Central memory CD8-positive, alpha-beta T cell (primary cell): ENCODE data around the gene LKAAEAR1.

Source experiments
- ATAC-seq: fragments of 150-1000 bp; cut with Tn5 transposase; replicated peaks from 2 replicates; pipeline ENCODE4 v1.10.0; 2022; ENCODE audit warnings: mild to moderate bottlenecking, moderate FRiP score, moderate number of reproducible peaks; ENCODE audit not compliant: poor library complexity, severe bottlenecking; ENCODE audit errors: extremely low read depth
- DNase-seq, 2 donors: peaks; one replicate each; pipeline ENCODE4 v3.0.0; 2021; ENCODE audit warnings: low spot score in 2 of 2
- H3K27ac Mint-ChIP-seq: one replicate; pipeline ENCODE4 v1.8.0; 2022; ENCODE audit warnings: low read depth, mild to moderate bottlenecking, moderate library complexity, mixed read lengths
- H3K27me3 Mint-ChIP-seq: one replicate; pipeline ENCODE4 v1.8.0; 2022; ENCODE audit warnings: mixed read lengths
- H3K36me3 Mint-ChIP-seq: one replicate; pipeline ENCODE4 v1.8.0; 2022; ENCODE audit warnings: mild to moderate bottlenecking, moderate library complexity, mixed read lengths; ENCODE audit not compliant: insufficient read depth
- H3K4me1 Mint-ChIP-seq: one replicate; pipeline ENCODE4 v1.8.0; 2022; ENCODE audit warnings: mixed read lengths
- H3K4me3 Mint-ChIP-seq: one replicate; pipeline ENCODE4 v1.8.0; 2022; ENCODE audit warnings: mild to moderate bottlenecking, moderate library complexity, mixed read lengths
- H3K9me3 Mint-ChIP-seq: one replicate; pipeline ENCODE4 v1.8.0; 2022; ENCODE audit warnings: mixed read lengths

The LKAAEAR1 gene

GRCh38 chr20:64058536-64058935 lies 25.7 kb downstream of the LKAAEAR1 start:
- H3K4me1 Mint-ChIP-seq, result peaks cover 15% of the 10 kb centered on the region
- ATAC-seq (no peak), DNase-seq (no peak)
- peaks cover 5% of the 10 kb centered on the region for H3K27me3 Mint-ChIP-seq
- peaks cover 5% of the 10 kb centered on the region for H3K36me3 Mint-ChIP-seq
- H3K4me3 Mint-ChIP-seq, result no peak overlapping the region
- no peaks in the 10 kb centered on the region for H3K9me3 Mint-ChIP-seq
- no peak overlapping the region for H3K27ac Mint-ChIP-seq

GRCh38 chr20:64057628-64058498 lies 26.3 kb downstream of the LKAAEAR1 start:
- Mint-ChIP-seq H3K9me3 (no peaks in the 10 kb centered on the region), H3K4me3 (peak overlapping the region; percentile 40)

GRCh38 chr20:64056889-64057627 lies 27.1 kb downstream of the LKAAEAR1 start:
- Mint-ChIP-seq H3K27ac (no peak overlapping the region), H3K27me3 (peaks cover 15% of the 10 kb centered on the region), H3K9me3 (no peaks in the 10 kb centered on the region), H3K4me1 (peaks cover 15% of the 10 kb centered on the region), H3K36me3 (peaks cover 1% of the 10 kb centered on the region), H3K4me3 (peak overlapping the region; percentile 40)
- ATAC-seq (peak; percentile 24), DNase-seq (no peak)

More at GRCh38 chr20:64057628-64058498, 26.3 kb downstream of the LKAAEAR1 start:
- H3K4me1 Mint-ChIP-seq, result peaks cover 15% of the 10 kb centered on the region
- H3K36me3 Mint-ChIP-seq, result peaks cover 4% of the 10 kb centered on the region
- DNase-seq (peak; percentile 53 to 69), ATAC-seq (peak; percentile 83)
- no peak overlapping the region for H3K27ac Mint-ChIP-seq
- peaks cover 12% of the 10 kb centered on the region for H3K27me3 Mint-ChIP-seq

GRCh38 chr20:64056639-64056888 lies 27.6 kb downstream of the LKAAEAR1 start:
- Mint-ChIP-seq H3K36me3 (peaks cover 1% of the 10 kb centered on the region), H3K9me3 (no peaks in the 10 kb centered on the region), H3K4me3 (no peak overlapping the region), H3K27ac (no peak overlapping the region), H3K27me3 (peaks cover 15% of the 10 kb centered on the region), H3K4me1 (peaks cover 15% of the 10 kb centered on the region)
- no peak for DNase-seq
- ATAC-seq, result no peak

GRCh38 chr20:64055893-64056638 lies 28.1 kb downstream of the LKAAEAR1 start:
- H3K4me1 Mint-ChIP-seq, result peaks cover 15% of the 10 kb centered on the region
- no peak overlapping the region for H3K27ac Mint-ChIP-seq
- no peaks in the 10 kb centered on the region for H3K9me3 Mint-ChIP-seq
- DNase-seq, result no peak
- peaks cover 15% of the 10 kb centered on the region for H3K27me3 Mint-ChIP-seq
- ATAC-seq, result no peak
- H3K4me3 Mint-ChIP-seq, result no peak overlapping the region
- peaks cover 1% of the 10 kb centered on the region for H3K36me3 Mint-ChIP-seq

- no peak for ATAC-seq
- DNase-seq, result no peak
- no peaks in the 10 kb centered on the region for H3K9me3 Mint-ChIP-seq
- H3K4me1 Mint-ChIP-seq, result peaks cover 15% of the 10 kb centered on the region
- peaks cover 15% of the 10 kb centered on the region for H3K27me3 Mint-ChIP-seq
- H3K4me3 Mint-ChIP-seq, result no peak overlapping the region
- H3K36me3 Mint-ChIP-seq, result peaks cover 1% of the 10 kb centered on the region
- H3K27ac Mint-ChIP-seq, result peak overlapping the region; percentile 67
These were observed 28.8 kb downstream of the LKAAEAR1 start for GRCh38 chr20:64055396-64055892.

GRCh38 chr20:64053841-64054661 lies 30.1 kb downstream of the LKAAEAR1 start:
- no peaks in the 10 kb centered on the region for H3K9me3 Mint-ChIP-seq
- H3K4me1 Mint-ChIP-seq, result peaks cover 10% of the 10 kb centered on the region
- H3K36me3 Mint-ChIP-seq, result peaks cover 1% of the 10 kb centered on the region
- no peak for ATAC-seq
- H3K4me3 Mint-ChIP-seq, result no peak overlapping the region
- DNase-seq, result no peak
- H3K27ac Mint-ChIP-seq, result no peak overlapping the region
- H3K27me3 Mint-ChIP-seq, result peaks cover 15% of the 10 kb centered on the region

GRCh38 chr20:64052987-64053840 lies 31.0 kb downstream of the LKAAEAR1 start:
- DNase-seq (no peak), ATAC-seq (no peak)
- Mint-ChIP-seq H3K36me3 (peaks cover 1% of the 10 kb centered on the region), H3K27ac (no peak overlapping the region), H3K4me1 (peaks cover 6% of the 10 kb centered on the region), H3K4me3 (no peak overlapping the region), H3K9me3 (no peaks in the 10 kb centered on the region), H3K27me3 (peaks cover 15% of the 10 kb centered on the region)

GRCh38 chr20:64052326-64052722 lies 31.9 kb downstream of the LKAAEAR1 start:
- H3K4me1 Mint-ChIP-seq, result peaks cover 4% of the 10 kb centered on the region
- DNase-seq (no peak), ATAC-seq (no peak)
- H3K9me3 Mint-ChIP-seq, result no peaks in the 10 kb centered on the region
- H3K36me3 Mint-ChIP-seq, result peaks cover 1% of the 10 kb centered on the region
- peaks cover 17% of the 10 kb centered on the region for H3K27me3 Mint-ChIP-seq
- H3K27ac Mint-ChIP-seq, result no peak overlapping the region
- H3K4me3 Mint-ChIP-seq, result no peak overlapping the region

- Mint-ChIP-seq H3K27me3 (peaks cover 23% of the 10 kb centered on the region), H3K27ac (no peak overlapping the region)
These were observed 32.5 kb downstream of the LKAAEAR1 start for GRCh38 chr20:64051561-64052325.

GRCh38 chr20:64051033-64051452 lies 33.2 kb downstream of the LKAAEAR1 start:
- DNase-seq (no peak), ATAC-seq (no peak)
- Mint-ChIP-seq H3K27ac (no peak overlapping the region), H3K36me3 (peaks cover 4% of the 10 kb centered on the region), H3K9me3 (no peaks in the 10 kb centered on the region), H3K4me1 (peaks cover 6% of the 10 kb centered on the region), H3K27me3 (peaks cover 30% of the 10 kb centered on the region), H3K4me3 (no peak overlapping the region)

More at GRCh38 chr20:64051561-64052325, 32.5 kb downstream of the LKAAEAR1 start:
- no peaks in the 10 kb centered on the region for H3K9me3 Mint-ChIP-seq
- peaks cover 4% of the 10 kb centered on the region for H3K4me1 Mint-ChIP-seq
- H3K4me3 Mint-ChIP-seq, result no peak overlapping the region
- ATAC-seq (no peak), DNase-seq (no peak)
- H3K36me3 Mint-ChIP-seq, result peaks cover 1% of the 10 kb centered on the region
